GM18858 (cell line): ENCODE measurements around the gene BRMS1.
"Not testable (repeated sequence)": the region's sequence is repeated elsewhere in the genome, so short reads cannot be mapped to it uniquely, and the experiment has no call there.

ENCODE experiments used
- ATAC-seq: cut with Tn5 transposase; IDR thresholded peaks from one replicate; pipeline ENCODE4 v1.9.1; 2021; ENCODE audit not compliant: unreplicated experiment

Gene BRMS1

DNA sequence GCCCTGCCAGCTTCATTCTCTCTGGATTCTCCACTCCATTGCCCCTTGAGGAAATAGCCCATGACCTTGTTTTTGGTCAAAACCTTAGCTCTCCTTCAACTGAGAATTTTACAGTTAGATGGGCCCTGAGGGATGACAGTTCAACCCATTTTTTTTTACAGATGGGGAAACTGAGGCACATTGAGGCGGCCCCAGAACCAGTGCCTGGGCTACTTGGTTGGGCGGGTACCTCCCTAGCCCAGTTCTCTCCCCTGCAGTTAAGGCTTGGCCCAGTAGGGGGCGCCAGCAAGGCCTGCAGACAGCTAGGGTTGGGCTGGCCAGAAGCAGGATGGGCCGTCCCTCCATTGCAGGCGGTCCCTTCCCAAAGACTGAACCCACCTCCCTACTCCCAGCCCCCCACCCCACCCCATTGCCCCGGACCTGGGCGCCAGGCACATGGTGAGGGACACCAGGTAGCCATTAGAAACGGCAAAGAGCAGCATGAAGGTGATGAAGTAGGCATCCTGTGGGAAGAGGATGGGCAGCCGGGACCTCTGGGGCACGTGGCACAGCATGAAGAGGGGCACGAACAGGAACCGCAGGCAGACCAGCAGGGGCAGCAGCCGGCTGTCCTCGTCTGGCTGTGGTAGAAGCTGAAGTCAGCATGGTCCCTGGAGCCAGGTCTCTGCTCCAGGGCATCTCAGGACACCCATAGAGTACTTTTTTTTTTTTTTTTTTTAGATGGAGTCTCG lies 19.1 kb upstream of the BRMS1 start:
- ATAC-seq = no peak

DNA sequence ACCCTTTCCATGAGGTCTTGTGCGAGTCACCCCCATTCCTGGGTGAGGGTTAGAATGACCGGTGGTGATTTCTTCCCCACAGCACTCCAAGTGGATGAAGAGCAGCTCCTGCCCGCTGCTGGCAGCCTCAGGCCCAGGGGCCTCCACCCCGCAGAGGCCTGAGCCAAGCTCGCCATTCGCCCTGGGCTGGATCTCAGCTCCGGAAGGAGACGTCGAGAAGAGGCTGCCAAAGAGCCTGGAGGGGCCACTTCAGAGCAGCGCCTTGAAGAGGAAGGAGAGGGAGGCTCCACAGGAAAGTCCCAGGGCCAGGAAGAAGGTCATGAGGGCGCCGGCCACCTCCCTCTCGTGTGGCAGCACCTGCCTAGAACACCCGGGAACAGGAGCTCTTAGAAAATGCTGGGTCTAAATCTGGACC lies 18.3 kb upstream of the BRMS1 start:
- ATAC-seq = no peak

GRCh38 chr11:66362481-66363147 lies 17.7 kb upstream of the BRMS1 start:
- no peak for ATAC-seq

DNA sequence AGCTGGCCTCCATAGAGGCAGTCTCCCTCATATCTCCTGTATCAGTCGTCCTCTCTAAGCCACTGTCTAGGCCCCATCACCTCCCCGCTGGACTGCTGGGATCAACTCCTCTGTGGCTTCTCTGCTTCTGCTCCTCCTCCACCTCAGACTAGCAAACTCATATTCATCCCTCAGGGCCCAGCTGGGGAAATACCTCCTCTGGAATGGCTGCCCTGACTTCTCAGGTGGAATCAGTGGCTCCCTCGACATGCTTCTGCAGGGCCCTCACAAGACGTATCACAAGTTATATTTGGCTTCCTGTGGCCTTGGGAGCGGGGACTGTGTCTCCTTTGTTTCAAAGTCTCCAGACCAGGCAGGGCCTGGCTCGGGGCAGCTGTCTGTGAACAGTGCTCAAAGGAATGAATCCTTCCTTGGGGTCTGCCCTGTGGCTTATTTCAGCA lies 16.6 kb upstream of the BRMS1 start:
- ATAC-seq = no peak

- ATAC-seq = no peak
Measured at GRCh38 chr11:66360406-66361073, 15.6 kb upstream of the BRMS1 start.

DNA sequence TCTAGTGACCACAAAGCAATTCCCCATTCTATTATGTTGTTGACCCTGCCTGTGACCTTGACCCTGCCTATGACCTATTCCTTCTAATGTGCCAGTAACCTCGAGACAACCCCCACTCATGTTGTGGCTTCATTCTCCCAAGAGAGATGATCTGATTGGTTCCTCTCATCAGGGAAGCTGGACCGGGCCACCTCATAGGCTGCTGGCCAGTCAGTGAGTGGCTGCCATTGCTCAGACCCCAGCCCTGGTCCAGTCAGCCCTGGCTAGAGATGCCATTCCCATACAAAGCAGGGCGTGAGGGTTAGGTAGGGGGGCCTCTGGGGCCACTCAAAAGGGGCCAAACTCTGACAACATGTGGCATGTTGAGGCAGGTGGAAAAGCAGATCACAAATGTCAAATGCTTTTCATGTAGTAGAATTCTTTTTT lies 14.8 kb upstream of the BRMS1 start:
- ATAC-seq = no peak

- not testable (repeated sequence) for ATAC-seq
Measured at GRCh38 chr11:66350560-66351235, 5.8 kb upstream of the BRMS1 start.

GRCh38 chr11:66349084-66349386 lies 4.1 kb upstream of the BRMS1 start:
- ATAC-seq = no peak

- peak; percentile 40 for ATAC-seq
Measured at GRCh38 chr11:66347425-66348276, 2.7 kb upstream of the BRMS1 start, which contains the start of gene B4GAT1. Gene B4GAT1, minus strand, starts transcription at chr11:66347629. Its CDS starts 84 bp downstream, at chr11:66347545.

DNA sequence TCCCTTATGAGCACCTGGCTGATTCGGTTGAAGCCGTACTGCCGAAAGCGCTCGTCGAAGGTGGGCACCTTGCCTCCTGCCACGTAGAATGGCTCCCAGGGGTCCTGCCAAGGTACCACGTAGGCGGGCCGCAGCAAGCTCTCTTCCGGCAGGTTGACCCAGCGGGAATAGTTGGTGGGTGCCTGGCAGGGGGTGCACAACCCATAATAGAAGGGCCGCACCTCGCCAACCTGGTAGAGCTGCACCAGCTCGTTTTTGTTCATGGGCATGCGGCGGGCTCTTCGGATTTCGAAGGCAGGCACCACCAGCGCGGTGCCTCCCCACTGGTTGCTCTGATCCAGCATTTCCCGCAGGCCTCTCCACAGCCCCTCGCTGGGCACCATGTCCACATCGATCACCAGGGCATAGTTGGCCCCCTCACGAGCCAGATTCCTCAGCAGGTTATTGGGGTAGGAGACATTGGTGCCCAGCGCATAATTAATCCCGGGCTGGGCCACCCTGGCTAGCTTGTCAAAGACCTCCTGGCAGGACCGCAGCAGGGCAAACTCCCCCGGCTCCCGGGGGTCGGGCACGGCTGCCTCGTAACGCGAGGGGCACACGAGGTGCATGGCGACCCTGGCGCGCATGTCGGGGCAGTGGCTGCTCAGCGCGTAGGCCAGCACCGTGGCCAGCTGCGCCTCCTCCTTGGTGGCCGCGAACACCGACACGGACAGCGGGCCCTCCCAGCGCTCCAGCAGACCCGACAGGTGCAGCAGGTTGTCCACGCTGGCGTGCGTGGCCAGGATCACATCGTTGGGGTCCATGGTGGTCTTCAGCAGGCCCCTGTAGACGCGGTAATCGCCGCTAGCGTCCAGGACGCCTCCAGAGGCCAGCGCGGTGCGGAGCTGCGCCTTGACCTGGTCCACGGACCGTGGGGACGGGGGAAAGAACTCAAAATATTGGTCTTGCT lies 1.8 kb upstream of the BRMS1 start:
- no peak for ATAC-seq

- no peak for ATAC-seq
Measured at GRCh38 chr11:66345316-66345649, 379 bp upstream of the BRMS1 start.

DNA sequence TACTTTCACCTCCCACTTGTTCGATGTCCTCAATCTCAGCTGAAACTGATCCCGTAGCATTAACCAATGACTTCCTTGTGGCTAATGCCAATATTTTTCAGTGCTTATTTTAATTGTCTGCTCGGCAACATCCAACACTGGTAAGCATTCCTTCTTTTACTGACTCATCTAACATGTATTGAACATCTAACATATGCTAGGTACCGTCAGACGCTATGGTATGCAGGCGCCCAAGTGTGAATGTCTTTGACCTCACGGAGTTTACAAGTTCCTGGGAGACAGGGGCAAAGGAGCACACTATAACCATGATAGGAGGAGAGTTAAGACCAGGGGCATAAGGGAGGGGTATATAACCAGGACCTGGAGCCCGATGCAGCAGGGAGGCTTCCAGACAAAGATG lies 1.7 kb downstream of the BRMS1 start:
- ATAC-seq = no peak

GRCh38 chr11:66341502-66342126 lies 3.3 kb downstream of the BRMS1 start:
- ATAC-seq = no peak

- no peak for ATAC-seq
Measured at GRCh38 chr11:66340596-66341501, 4.1 kb downstream of the BRMS1 start.

DNA sequence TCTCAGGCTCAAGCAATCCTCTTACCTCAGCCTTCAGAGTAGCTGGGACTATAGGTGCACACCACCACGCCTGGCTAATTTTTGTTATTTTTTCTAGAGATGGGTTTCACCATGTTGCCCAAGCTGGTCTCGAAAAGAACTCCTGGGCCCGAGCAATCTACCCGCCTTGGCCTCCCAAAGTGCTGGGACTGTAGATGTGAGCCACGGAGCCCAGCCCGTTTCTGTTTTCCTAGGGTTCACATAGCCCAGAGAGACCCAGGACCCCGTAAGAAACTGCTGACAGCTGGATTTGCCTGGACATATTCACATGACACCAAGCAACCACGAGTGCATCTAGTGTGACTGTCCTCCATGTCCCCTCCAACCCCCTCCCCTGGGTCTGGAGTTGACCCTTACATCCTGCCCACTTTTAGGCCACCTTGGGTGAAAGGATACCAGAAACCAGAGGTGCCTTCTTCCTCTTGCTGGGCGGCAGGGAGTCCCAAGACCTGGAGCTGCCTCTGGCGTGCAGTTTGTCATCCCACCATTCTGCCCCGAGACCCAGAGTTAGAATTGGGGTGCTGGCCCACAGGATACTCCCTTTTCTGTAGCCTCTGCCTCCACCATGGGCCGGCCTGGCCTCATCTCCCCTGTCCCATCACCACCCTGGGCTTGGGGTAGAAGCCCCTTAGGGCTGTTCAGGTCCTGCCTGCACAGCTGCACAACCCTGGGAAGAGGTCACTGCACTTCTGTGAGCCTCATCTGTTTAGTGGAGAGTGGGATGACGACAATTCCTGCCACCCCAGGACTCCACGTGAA lies 5.0 kb downstream of the BRMS1 start:
- ATAC-seq = no peak

DNA sequence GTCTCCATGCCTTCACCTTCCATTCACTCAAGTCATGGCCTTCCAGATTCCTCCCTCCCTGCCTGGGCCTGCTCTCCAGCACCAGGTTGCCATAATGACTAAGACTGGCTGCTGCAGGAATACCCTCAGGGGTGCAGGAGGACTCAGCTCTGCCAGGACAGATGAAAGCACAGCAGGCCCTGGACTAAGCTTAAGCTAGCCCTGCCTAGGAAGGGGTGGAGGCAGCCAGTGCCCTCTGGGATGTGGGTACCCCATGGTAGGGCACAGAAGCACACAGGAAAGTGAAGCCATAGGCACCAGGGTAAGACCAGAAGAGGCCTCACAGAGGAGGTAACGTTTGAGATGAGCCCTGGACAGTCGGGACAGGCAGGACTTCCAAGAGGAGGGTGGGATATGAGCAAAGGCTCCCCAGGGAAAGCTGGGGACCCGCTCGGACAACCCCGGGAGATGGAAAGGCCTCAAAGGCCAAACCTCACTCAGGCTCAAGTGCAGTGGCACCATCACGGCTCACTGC lies 5.7 kb downstream of the BRMS1 start:
- no peak for ATAC-seq
